MM.1S (cell line): Measurements from ENCODE around the gene TPD52L2.

Experiments used
- CTCF ChIP-seq: fragments of 300-600 bp; sonication (generic); IDR thresholded peaks from 2 replicates; pipeline ENCODE4 v1.5.1; 2016; ENCODE audit warnings: antibody characterized with exemption, low read length, mixed read lengths
- EZH2 ChIP-seq: fragments of 300-600 bp; sonication (generic); optimal IDR thresholded peaks from 2 replicates; pipeline ENCODE3; 2017; ENCODE audit warnings: low read depth, mild to moderate bottlenecking, antibody characterized with exemption, low read length, mixed read lengths
- EZH2phosphoT487 ChIP-seq: fragments of 300-600 bp; sonication (generic); IDR thresholded peaks from 2 replicates; pipeline ENCODE4 v1.6.1; 2018; ENCODE audit warnings: antibody characterized with exemption, low read length

GRCh38 chr20:63896264-63897105 is 31.4 kb downstream of the TPD52L2 start:
- TF ChIP-seq CTCF (no peak), EZH2 (no peak), EZH2phosphoT487 (no peak)
